ENCODE data around the gene ACOT11.

DNA sequence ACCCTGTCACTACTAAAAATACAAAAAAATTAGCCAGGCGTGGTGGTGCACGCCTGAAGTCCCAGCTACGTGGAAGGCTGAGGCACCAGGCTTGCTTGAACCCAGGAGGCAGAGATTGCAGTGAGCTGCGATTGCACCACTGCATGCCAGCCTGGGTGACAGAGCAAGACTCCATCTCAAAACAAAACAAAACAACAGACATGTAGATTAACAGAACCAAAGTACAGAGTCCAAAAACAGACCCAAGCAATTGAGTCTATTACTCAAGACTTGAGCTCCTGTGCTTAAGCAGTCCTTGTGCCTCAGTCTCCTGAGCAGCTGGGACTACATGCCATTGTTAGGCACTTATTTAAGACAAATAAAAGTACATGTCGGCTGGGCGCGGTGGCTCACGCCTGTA, 9.5 kb upstream of the ACOT11 start:
- TF ChIP-seq POLR2A (IDR thresholded peaks at IDR 0.05; ENCODE audit: low read length) = no peak
- TF ChIP-seq GATA1 (IDR thresholded peaks at IDR 0.05; ENCODE audit: low read depth, low read length) = no peak
